ENCODE measurements around the gene RRP1.

- TF ChIP-seq POLR2A (IDR thresholded peaks at IDR 0.05; ENCODE audit: borderline replicate concordance, extremely low read depth, insufficient read depth, insufficient read length) (no peak), CTCF (IDR thresholded peaks at IDR 0.05 in 2 of 3, conservative IDR thresholded peaks at IDR 0.05 in 1 of 3; ENCODE audit: borderline replicate concordance in 1 of 3, insufficient read depth in 1 of 3, low read depth in 2 of 3, low read length in 2 of 3) (no peak), POLR2AphosphoS5 (IDR thresholded peaks at IDR 0.05; ENCODE audit: low read depth, low read length) (no peak), YY1 (IDR thresholded peaks at IDR 0.05; ENCODE audit: extremely low read depth, insufficient replicate concordance, low read depth, low read length) (no peak), FOSL1 (IDR thresholded peaks at IDR 0.05; ENCODE audit: low read depth) (no peak), SIN3A (IDR thresholded peaks at IDR 0.05; ENCODE audit: low read depth) (no peak), CEBPB (IDR thresholded peaks at IDR 0.05; ENCODE audit: low read depth) (no peak), EZH2 (IDR thresholded peaks at IDR 0.05) (no peak), ZFX (IDR thresholded peaks at IDR 0.05) (no peak), RAD21 (IDR thresholded peaks at IDR 0.05; ENCODE audit: low read depth) (no peak), SP1 (IDR thresholded peaks at IDR 0.05; ENCODE audit: low read depth) (no peak), SRF (IDR thresholded peaks at IDR 0.05; ENCODE audit: low read depth) (no peak), EZH2phosphoT487 (IDR thresholded peaks at IDR 0.05; ENCODE audit: borderline replicate concordance) (no peak)
Observed at GRCh38 chr21:43749651-43750262, 39.6 kb upstream of the RRP1 start.
